HG03378 (cell line): ENCODE results near the gene ZDHHC18.

ENCODE experiments used
- ATAC-seq: cut with Tn5 transposase; IDR thresholded peaks from one replicate; pipeline ENCODE4 v1.9.1; 2021; ENCODE audit warnings: mild to moderate bottlenecking, moderate library complexity; ENCODE audit not compliant: unreplicated experiment

Gene ZDHHC18, protein sequence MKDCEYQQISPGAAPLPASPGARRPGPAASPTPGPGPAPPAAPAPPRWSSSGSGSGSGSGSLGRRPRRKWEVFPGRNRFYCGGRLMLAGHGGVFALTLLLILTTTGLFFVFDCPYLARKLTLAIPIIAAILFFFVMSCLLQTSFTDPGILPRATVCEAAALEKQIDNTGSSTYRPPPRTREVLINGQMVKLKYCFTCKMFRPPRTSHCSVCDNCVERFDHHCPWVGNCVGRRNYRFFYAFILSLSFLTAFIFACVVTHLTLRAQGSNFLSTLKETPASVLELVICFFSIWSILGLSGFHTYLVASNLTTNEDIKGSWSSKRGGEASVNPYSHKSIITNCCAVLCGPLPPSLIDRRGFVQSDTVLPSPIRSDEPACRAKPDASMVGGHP

DNA sequence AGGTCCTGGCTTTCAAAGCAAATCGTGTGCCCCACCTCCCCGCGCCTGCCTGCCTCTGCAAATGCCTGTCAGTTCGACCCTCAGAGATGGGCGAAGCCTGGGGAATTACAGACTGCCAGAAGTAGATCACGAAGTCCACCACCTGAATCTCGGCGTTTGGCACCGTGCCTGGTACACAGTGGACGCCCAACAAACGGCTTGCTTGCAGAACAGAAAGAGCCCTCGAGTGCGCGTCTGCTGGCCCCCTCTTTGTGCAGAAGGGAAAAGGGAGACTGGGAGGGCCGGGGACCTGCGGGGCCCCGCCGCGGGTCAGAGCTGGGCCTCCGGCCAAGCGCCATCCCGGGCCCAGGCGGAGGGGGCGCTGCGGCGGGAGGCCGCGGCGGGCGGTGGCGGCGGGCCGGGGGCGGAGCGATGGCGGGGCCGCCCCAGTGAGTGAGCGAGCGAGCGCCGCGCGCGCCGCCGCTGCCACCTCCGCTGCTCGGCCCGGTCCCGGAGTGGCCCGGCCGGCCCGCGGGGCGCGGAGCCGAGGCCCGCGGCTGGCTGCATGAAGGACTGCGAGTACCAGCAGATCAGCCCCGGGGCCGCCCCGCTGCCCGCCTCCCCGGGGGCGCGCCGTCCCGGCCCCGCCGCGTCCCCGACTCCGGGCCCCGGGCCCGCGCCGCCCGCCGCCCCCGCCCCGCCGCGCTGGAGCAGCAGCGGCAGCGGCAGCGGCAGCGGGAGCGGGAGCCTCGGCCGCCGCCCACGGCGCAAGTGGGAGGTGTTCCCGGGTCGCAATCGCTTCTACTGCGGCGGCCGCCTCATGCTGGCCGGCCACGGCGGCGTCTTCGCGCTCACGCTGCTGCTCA, at the start of gene ZDHHC18:
Gene ZDHHC18 (plus strand): TSS at position 428 of the 845 bp plus-strand sequence. CDS start 117 bp downstream, at position 545.
- ATAC-seq, result no peak

- no peak for ATAC-seq
Measured at GRCh38 chr1:26779098-26779668, 47.3 kb upstream of the ZDHHC18 start.

GRCh38 chr1:26780344-26780957, 46.0 kb upstream of the ZDHHC18 start:
- no peak for ATAC-seq

DNA sequence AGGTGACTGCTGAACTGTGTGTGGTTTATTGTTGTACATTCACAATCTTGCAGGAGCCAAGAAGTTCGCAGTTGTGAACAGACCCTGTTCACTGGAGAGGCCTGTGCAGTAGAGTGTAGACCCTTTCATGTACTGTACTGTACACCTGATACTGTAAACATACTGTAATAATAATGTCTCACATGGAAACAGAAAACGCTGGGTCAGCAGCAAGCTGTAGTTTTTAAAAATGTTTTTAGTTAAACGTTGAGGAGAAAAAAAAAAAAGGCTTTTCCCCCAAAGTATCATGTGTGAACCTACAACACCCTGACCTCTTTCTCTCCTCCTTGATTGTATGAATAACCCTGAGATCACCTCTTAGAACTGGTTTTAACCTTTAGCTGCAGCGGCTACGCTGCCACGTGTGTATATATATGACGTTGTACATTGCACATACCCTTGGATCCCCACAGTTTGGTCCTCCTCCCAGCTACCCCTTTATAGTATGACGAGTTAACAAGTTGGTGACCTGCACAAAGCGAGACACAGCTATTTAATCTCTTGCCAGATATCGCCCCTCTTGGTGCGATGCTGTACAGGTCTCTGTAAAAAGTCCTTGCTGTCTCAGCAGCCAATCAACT, 45.2 kb upstream of the ZDHHC18 start:
- no peak for ATAC-seq

- ATAC-seq, result no peak
Measured at GRCh38 chr1:26782521-26783212, 43.8 kb upstream of the ZDHHC18 start.

DNA sequence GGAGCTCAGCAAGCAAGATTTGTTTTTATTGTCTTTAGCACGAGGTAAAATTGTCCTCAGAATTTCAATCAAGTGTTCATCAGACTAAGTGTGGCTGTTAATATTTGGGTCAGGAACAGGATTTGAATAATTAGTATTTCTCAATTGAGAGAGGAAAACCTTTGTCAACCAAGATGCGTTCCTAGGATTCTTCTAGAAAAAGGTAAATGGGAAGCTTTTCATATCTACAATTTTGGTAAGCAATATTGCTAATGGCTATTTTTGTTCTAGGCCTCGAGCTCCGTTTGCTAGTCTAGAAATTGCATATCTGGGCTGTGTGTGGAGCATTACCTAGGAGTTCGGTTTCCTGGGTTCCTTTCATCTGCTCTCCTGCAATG, 42.9 kb upstream of the ZDHHC18 start:
- no peak for ATAC-seq

GRCh38 chr1:26784023-26784871, 42.2 kb upstream of the ZDHHC18 start:
- ATAC-seq, result no peak

DNA sequence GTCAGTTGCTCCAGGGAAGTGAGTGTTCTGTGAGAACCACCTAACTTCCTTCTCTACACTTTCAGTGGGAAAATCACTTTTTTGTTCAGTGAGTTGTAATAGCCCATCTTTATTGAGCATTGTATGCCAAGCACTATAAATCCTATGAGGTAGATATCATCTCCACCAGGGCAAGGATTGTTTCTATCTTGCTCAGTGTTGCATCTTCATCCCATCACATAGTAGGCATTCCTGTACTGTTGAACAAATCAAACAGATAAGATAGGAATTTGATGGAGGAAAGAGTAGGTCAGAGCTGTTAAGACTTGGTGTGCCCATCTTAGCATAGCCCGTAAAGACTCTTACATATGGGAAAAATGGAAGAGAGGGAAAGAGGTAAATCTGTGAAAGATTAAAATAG, 41.6 kb upstream of the ZDHHC18 start:
- ATAC-seq, result no peak

- ATAC-seq, result no peak
Measured at GRCh38 chr1:26785611-26786436, 40.7 kb upstream of the ZDHHC18 start.

GRCh38 chr1:26786437-26787380, 39.8 kb upstream of the ZDHHC18 start:
- ATAC-seq, result no peak

GRCh38 chr1:26787381-26787705, 39.1 kb upstream of the ZDHHC18 start:
- peak; percentile 43 for ATAC-seq

- peak; percentile 41 for ATAC-seq
Measured at GRCh38 chr1:26787706-26788514, 38.6 kb upstream of the ZDHHC18 start, which contains the start of gene PIGV. TSS of gene PIGV (plus strand) at chr1:26787950. CDS start at chr1:26790816, 2,866 bp downstream.

DNA sequence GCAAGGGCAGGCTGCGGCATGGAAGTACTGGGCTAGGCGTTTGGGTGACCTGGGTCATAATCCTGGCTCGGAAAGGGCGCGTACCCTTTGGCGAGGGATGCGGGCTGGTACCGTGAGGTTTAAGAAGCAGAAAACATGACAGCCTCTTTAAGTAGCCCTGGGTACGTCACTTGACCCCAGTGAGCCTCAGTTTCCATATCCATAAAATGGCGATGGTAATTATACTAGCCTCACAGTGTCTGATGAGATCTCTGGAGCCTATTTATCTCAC, 38.0 kb upstream of the ZDHHC18 start:
- ATAC-seq, result no peak

DNA sequence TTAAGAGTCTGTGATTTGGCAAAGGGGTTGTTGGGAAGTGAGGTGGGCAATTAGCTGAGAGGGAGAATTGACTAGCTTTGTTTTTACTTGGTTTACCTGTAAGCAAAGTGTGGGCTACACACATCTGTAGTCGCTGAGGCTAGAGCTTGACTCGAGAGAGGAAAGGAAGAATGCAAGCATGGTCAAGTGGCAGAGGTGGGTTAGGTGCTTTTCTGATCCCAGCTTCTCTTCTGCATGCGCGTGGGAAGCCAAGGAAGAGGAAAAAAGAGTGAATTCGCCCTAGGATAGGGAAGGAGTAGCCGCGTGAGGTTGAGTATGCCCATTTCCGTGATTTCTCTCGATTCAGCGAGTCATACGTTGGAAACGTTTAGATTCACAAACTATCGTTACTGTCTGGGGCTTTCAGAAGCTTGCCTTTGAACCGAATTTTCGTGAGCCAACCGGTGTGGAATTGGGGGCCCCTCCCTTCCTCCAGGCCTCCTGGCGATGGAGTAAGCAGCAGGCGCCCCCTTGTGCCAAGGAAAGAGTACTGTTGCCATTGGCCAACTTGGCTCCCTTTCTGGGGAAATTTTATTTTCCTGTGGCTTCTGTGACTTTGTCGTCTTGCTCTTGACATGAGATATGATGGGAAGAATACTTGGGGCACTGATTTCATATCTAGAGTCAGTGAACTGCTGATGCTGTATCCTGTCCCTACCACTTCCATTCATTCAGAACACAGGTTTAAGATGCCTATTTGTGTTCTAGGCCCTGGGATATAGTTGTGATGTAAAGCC, 37.5 kb upstream of the ZDHHC18 start:
- peak; percentile 28 for ATAC-seq

- no peak for ATAC-seq
Measured at GRCh38 chr1:26789612-26789865, 36.9 kb upstream of the ZDHHC18 start.

- no peak for ATAC-seq
Measured at GRCh38 chr1:26789931-26790330, 36.6 kb upstream of the ZDHHC18 start.
